K562 (cell line): ENCODE measurements around the gene ATXN7L1. TPM values are rescaled to one million over a fixed set of nuclear protein-coding genes. Genes with fewer than 3 reads are reported as not detected.

ENCODE experiments used
- ATAC-seq: fragments of 200-7000 bp; cut with Tn5 transposase; 3 replicates; pipeline ENCODE4 v1.9.1; 2020; ENCODE audit warnings: moderate library complexity
- BruUV-seq: library from RNA; stranded (reverse); fragments of 400-500 nt; replicated peaks from 2 replicates; lab custom pipeline; 2021; lab: Mats Ljungman, UMichigan
- CTCF ChIA-PET: fragments of 300-600 bp; formaldehyde crosslinking; extraction: SDS; loops from one replicate; lab custom pipeline; 2021; ENCODE audit warnings: low intra/inter-chr PET ratio; lab: Yijun Ruan, JAX
- POLR2A ChIA-PET: fragments of 300-600, 350-650 bp; sonication (Branson Sonifier 250); formaldehyde crosslinking; extraction: SDS; loops from one replicate; lab custom pipeline; 2021; ENCODE audit warnings: antibody characterized with exemption, inconsistent platforms; lab: Yijun Ruan, JAX
- DNase-seq, 4 experiments: peaks; one replicate each; pipeline versions ENCODE4 v3.0.0 to v3.0.0-alpha.2; 2011 to 2018; ENCODE audit warnings: low spot score in 3 of 4, mixed read lengths in 3 of 4; ENCODE audit errors: extremely low read depth in 1 of 4
- FAIRE-seq: peaks from 2 replicates; lab custom pipeline; 2011; peaks lifted over from hg19 to GRCh38; lab: Jason Lieb, UNC
- H2AFZ ChIP-seq: 2 replicates; pipeline ENCODE4 v1.6.0; 2011; ENCODE audit warnings: low read depth, low read length, control low read depth, inconsistent platforms
- H3K27ac ChIP-seq: fragments of 200-600 bp; 3 replicates; pipeline ENCODE4 v1.8.0; 2011; ENCODE audit warnings: low read depth, mild to moderate bottlenecking, control low read depth, inconsistent platforms, low read length, moderate library complexity, mixed read lengths; ENCODE audit errors: extremely low read depth
- H3K27me3 ChIP-seq, 2 experiments: fragments of 300-600 bp in 1 of 2; 2 replicates in 1 of 2; 3 replicates in 1 of 2; pipeline versions ENCODE4 v1.6.0 to v1.8.0; 2011; ENCODE audit warnings: inconsistent platforms in 2 of 2, low read length in 2 of 2, mild to moderate bottlenecking in 1 of 2, mixed read lengths in 1 of 2, moderate library complexity in 1 of 2; ENCODE audit not compliant: control insufficient read depth in 2 of 2, insufficient read depth in 2 of 2
- H3K36me3 ChIP-seq: fragments of 300-600 bp; 3 replicates; pipeline ENCODE4 v1.8.0; 2011; ENCODE audit warnings: mild to moderate bottlenecking, low read length, inconsistent platforms; ENCODE audit not compliant: control insufficient read depth, insufficient read depth
- H3K4me1 ChIP-seq, 2 experiments: fragments of 200-600 bp in 1 of 2; replicated peaks in 1 of 2; 2 replicates in 1 of 2; 3 replicates in 1 of 2; pipeline versions ENCODE4 v1.5.1 to v1.8.0; 2011; ENCODE audit warnings: inconsistent platforms in 2 of 2, low read length in 2 of 2, mild to moderate bottlenecking in 1 of 2, mixed read lengths in 1 of 2, moderate library complexity in 1 of 2; ENCODE audit not compliant: control insufficient read depth in 2 of 2, insufficient read depth in 2 of 2
- H3K4me2 ChIP-seq: 2 replicates; pipeline ENCODE4 v1.6.1; 2011; ENCODE audit warnings: low read length, control low read depth, inconsistent platforms, mixed read lengths; ENCODE audit not compliant: insufficient read depth
- H3K4me3 ChIP-seq: fragments of 200-600 bp; sonication (generic), shearing (Covaris generic); 2 replicates; pipeline ENCODE4 v1.5.1; 2016; ENCODE audit warnings: control low read depth, inconsistent platforms
- H3K79me2 ChIP-seq: fragments of 200-600 bp; 3 replicates; pipeline ENCODE4 v1.8.0; 2011; ENCODE audit warnings: low read length, inconsistent platforms; ENCODE audit not compliant: control insufficient read depth, insufficient read depth
- H3K9ac ChIP-seq, 2 experiments: 2 replicates each; pipeline versions ENCODE4 v1.6.0 to v1.6.1; 2011; ENCODE audit warnings: low read depth in 2 of 2, low read length in 2 of 2, control low read depth in 1 of 2, inconsistent platforms in 1 of 2, mild to moderate bottlenecking in 1 of 2, mixed read lengths in 1 of 2; ENCODE audit not compliant: insufficient read depth in 1 of 2
- H3K9me1 ChIP-seq: one replicate; pipeline ENCODE4 v1.6.0; 2011; ENCODE audit warnings: inconsistent platforms, mild to moderate bottlenecking, low read length, moderate library complexity; ENCODE audit not compliant: control insufficient read depth, insufficient read depth
- H3K9me3 ChIP-seq: replicated peaks from 2 replicates; pipeline ENCODE4 v1.5.1; 2011; ENCODE audit warnings: low read depth, low read length, inconsistent platforms; ENCODE audit not compliant: control insufficient read depth, insufficient read depth
- H4K20me1 ChIP-seq: replicated peaks from 2 replicates; pipeline ENCODE4 v1.6.1; 2011; ENCODE audit warnings: low read length, inconsistent platforms, mixed read lengths; ENCODE audit not compliant: control insufficient read depth, insufficient read depth
- RFX5 ChIP-seq: IDR thresholded peaks from 2 replicates; pipeline ENCODE4 v1.6.1; 2011; ENCODE audit warnings: low read depth, mild to moderate bottlenecking, improper control_type of control experiment, low read length
- ZNF318 ChIP-seq, 2 experiments: fragments of 450-650 bp; IDR thresholded peaks; 2 replicates each; pipeline ENCODE4 v1.6.1; 2016; ENCODE audit warnings: mild to moderate bottlenecking in 2 of 2, borderline replicate concordance in 1 of 2, low read depth in 1 of 2, moderate library complexity in 1 of 2
- WGBS: fragments of 100-300 bp; shearing (Covaris generic); methylation state at CpG from one replicate; pipeline ENCODE4 v1.1.6; 2016; ENCODE audit warnings: low coverage, mixed read lengths; ENCODE audit not compliant: insufficient coverage; ENCODE audit errors: missing lambda C conversion rate; 5-methylcytosine and 5-hydroxymethylcytosine counted together
- in situ Hi-C: fragments of 300-500 bp; cut with MboI; formaldehyde crosslinking; loops from 4 replicates; pipeline ENCODE4 v1.15.0; 2018; ENCODE audit warnings: inconsistent platforms, mixed read lengths
- intact Hi-C: fragments of 100-400 bp; cut with micrococcal nuclease; formaldehyde crosslinking; loops from 2 replicates; pipeline ENCODE4 v1.14.2; 2022
- polyA plus RNA-seq, 8 experiments: library from polyadenylated mRNA; depleted of rRNA in 4 of 8; stranded (reverse) in 5 of 8; unstranded in 3 of 8; fragments of >200 nt; fragmentation: Nextera tagmentation in 2 of 8; fragmentation: Illumina TruSeq in 1 of 8; extraction: Ambion mirVana in 2 of 8; extraction: Trizol in 1 of 8; gene quantifications; 2 replicates each; pipeline versions ENCODE4 v1.2.1 to v1.2.3, GENCODE V29; 2011 to 2014; ENCODE audit warnings: inconsistent platforms in 1 of 8, missing spikeins in 1 of 8
- total RNA-seq, 7 experiments: library from RNA; depleted of rRNA in 6 of 7; stranded (reverse); fragments of >200 nt in 6 of 7; fragmentation: Illumina TruSeq in 2 of 7; extraction: Trizol in 2 of 7; gene quantifications; 2 replicates each; pipeline versions ENCODE4 v1.2.1 to v1.2.3, GENCODE V29; 2011 to 2021; ENCODE audit warnings: low replicate concordance in 1 of 7

ATXN7L1 gene
- total and polyA plus RNA-seq, 9 of the 15 experiments (the other 6 are each of a cell fraction or from before 2014, with no cell fraction given), result 6.6 to 13.7 (median 10.7) TPM

- Histone ChIP-seq H3K4me3 (no peak overlapping the region), H3K4me2 (no peak overlapping the region), H3K9me1 (no peaks in the 10 kb centered on the region), H3K27me3 (peaks cover 10 to 17% of the 10 kb centered on the region in 2 experiments; a peak in 4 of 5 replicates), H2AFZ (no peak overlapping the region), H4K20me1 (peaks cover 12% of the 10 kb centered on the region; the same call in 1 of the 2 replicates), H3K79me2 (no peaks in the 10 kb centered on the region), H3K4me1 (no peaks in the 10 kb centered on the region), H3K9ac (no peak overlapping the region), H3K36me3 (no peaks in the 10 kb centered on the region), H3K27ac (no peak overlapping the region), H3K9me3 (no peaks in the 10 kb centered on the region)
- FAIRE-seq (no peak), DNase-seq (no peak), ATAC-seq (no peak)
- 1% methylated on average over 5 of the region's 5 CpGs for WGBS
- no TSS peak for BruUV-seq
- in situ Hi-C loops (no loop called here), intact Hi-C loops (no loop called here)
- TF ChIP-seq ZNF318 (IDR thresholded peaks at IDR 0.05; ENCODE audit: borderline replicate concordance in 1 of 2, low read depth in 1 of 2), result 0 out of 4 replicates have a peak, but pooled peaks of 1 of the 2 experiments have one; percentile 42
- TF ChIP-seq RFX5, result no peak
- ChIA-PET CTCF (no interaction called here), POLR2A (interaction anchor here (1.3 to 1.4 kb wide), 2 partner anchors 8 to 25 kb away, joined by 5 to 6 read pairs; no protein-coding TSS in a partner anchor)
Observed at GRCh38 chr7:105829681-105830322, 46.6 kb downstream of the ATXN7L1 start.
